Measurements from ENCODE around the gene ACP2.
"Not testable (repeated sequence)": the region's sequence is repeated elsewhere in the genome, so short reads cannot be mapped to it uniquely, and the experiment has no call there.

The ACP2 gene

GRCh38 chr11:47192111-47192510 lies 56.5 kb downstream of the ACP2 start:
- DNase-seq (no peak), ATAC-seq (replicated peaks) (no peak)
- Mint-ChIP-seq H3K36me3 (ENCODE audit: insufficient read depth) (peaks cover 2% of the 10 kb centered on the region), H3K27ac (no peak overlapping the region), H3K4me3 (no peak overlapping the region), H3K4me1 (ENCODE audit: low read depth in 2 of 2) (peaks cover 1 to 2% of the 10 kb centered on the region in 2 donors), H3K27me3 (peaks cover 6 to 53% of the 10 kb centered on the region in 2 donors), H3K9me3 (no peaks in the 10 kb centered on the region)

- DNase-seq; H3K4me1 Mint-ChIP-seq (ENCODE audit: low read depth in 2 of 2); ATAC-seq (replicated peaks): not testable (repeated sequence)
These were observed 57.5 kb downstream of the ACP2 start for GRCh38 chr11:47191137-47191536.

More at GRCh38 chr11:47191137-47191536, 57.5 kb downstream of the ACP2 start:
- peaks cover 6 to 52% of the 10 kb centered on the region in 2 donors for H3K27me3 Mint-ChIP-seq
- H3K27ac Mint-ChIP-seq; H3K36me3 Mint-ChIP-seq (ENCODE audit: insufficient read depth); H3K4me3 Mint-ChIP-seq; H3K9me3 Mint-ChIP-seq: not testable (repeated sequence)
